ENCODE measurements around the gene COL13A1. TPM values are rescaled to one million over a fixed set of nuclear protein-coding genes. Genes with fewer than 3 reads are reported as not detected.

COL13A1 gene
- total and polyA plus RNA-seq, 2 experiments from 2014 or later, result 5.2 to 8.6 TPM

DNA sequence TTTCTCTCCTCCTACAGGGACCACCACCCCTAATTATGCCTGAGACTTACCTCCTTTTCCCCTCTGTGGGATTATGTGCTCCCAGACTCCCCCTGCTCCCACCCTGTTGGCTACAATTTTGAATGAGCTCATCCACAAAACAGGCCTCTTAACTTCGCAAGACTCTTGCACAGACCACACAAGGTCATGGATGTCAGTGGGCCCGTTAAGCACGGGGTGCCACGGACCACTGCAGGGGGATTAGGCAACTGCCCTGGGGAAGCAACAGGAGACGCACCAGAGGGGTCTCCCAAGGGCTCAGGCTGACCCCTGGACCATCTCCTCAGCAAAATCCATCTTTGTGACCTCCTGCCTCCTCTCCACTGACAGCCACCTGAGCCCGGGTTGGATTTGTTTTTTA lies 42.1 kb upstream of the COL13A1 start (continued):
- TF ChIP-seq ZNF331 (CRISPR knock-in tag; IDR thresholded peaks at IDR 0.05; ENCODE audit: low read depth), result no peak
- TF ChIP-seq, protein P1, sequence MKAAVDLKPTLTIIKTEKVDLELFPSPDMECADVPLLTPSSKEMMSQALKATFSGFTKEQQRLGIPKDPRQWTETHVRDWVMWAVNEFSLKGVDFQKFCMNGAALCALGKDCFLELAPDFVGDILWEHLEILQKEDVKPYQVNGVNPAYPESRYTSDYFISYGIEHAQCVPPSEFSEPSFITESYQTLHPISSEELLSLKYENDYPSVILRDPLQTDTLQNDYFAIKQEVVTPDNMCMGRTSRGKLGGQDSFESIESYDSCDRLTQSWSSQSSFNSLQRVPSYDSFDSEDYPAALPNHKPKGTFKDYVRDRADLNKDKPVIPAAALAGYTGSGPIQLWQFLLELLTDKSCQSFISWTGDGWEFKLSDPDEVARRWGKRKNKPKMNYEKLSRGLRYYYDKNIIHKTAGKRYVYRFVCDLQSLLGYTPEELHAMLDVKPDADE (IDR thresholded peaks at IDR 0.05), result no peak

DNA sequence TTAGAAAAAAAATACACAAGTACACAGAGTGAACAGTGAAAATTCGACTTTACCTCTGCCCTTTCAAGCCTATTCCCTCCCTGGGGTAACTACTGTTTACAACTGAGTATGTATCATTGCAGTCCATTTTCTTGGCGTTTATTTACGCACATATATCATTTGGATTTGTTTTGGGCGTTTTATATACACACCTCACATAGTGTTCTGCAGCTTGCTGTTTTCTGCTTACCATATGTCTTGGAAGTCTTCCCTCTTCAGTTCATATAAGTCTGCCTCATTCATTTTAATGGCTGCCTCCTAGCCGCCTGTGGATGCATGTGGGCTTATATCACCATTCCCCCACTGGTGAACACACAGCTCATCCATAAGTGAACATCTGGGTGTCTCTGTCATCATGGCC lies 41.6 kb upstream of the COL13A1 start:
- Mint-ChIP-seq H3K9me3 (no peaks in the 10 kb centered on the region), H3K27ac (no peak overlapping the region), H3K27me3 (ENCODE audit: insufficient read depth, low read depth, poor library complexity) (no peaks in the 10 kb centered on the region), H3K36me3 (ENCODE audit: low read depth) (no peaks in the 10 kb centered on the region), H3K4me1 (no peaks in the 10 kb centered on the region), H3K4me3 (no peak overlapping the region)
- Histone ChIP-seq H2AFZ (no peak overlapping the region), H3K27me3 (ENCODE audit: insufficient read depth) (no peaks in the 10 kb centered on the region), H3K27ac (ENCODE audit: low read depth) (no peak overlapping the region), H3K79me2 (replicated peaks; ENCODE audit: insufficient read depth) (no peaks in the 10 kb centered on the region), H3F3A (replicated peaks; ENCODE audit: low read depth) (no peaks in the 10 kb centered on the region), H3K4me1 (ENCODE audit: insufficient read depth) (no peaks in the 10 kb centered on the region), H3K4me3 (no peak overlapping the region), H3K9me2 (ENCODE audit: insufficient read depth) (no peaks in the 10 kb centered on the region), H3K36me3 (ENCODE audit: insufficient read depth) (no peaks in the 10 kb centered on the region), H4K20me1 (replicated peaks; ENCODE audit: insufficient read depth) (no peaks in the 10 kb centered on the region), H3K4me2 (no peak overlapping the region)
- no peak for ATAC-seq
- TF ChIP-seq ZNF114 (CRISPR knock-in tag; IDR thresholded peaks at IDR 0.05), result no peak
- no peak for DNase-seq (ENCODE audit: low spot score)

DNA sequence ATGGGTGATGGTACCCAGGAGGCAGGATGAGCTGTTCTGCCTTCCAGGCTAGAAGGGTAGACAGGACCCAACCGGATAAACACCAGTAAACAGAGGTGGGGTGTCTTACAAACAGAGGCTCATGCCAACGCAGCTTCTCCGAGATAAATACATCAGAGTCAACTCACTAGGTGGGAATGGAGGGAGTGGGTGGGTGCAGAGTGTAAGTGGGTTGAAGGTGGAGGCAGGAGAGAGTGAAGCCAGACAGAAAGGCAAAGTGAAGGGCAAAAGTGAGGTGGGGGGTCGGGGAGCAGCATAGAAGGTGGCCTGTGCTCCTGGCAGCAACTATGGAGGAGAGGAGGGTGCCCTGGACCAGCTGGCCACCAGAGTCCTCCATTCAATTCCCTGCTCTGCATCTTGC lies 40.4 kb upstream of the COL13A1 start:
- Mint-ChIP-seq H3K36me3 (ENCODE audit: low read depth) (no peaks in the 10 kb centered on the region), H3K4me3 (no peak overlapping the region), H3K27me3 (ENCODE audit: insufficient read depth, low read depth, poor library complexity) (no peaks in the 10 kb centered on the region), H3K27ac (no peak overlapping the region), H3K4me1 (no peaks in the 10 kb centered on the region), H3K9me3 (no peaks in the 10 kb centered on the region)
- Histone ChIP-seq H4K20me1 (replicated peaks; ENCODE audit: insufficient read depth) (no peaks in the 10 kb centered on the region), H3K4me3 (no peak overlapping the region), H3K27me3 (ENCODE audit: insufficient read depth) (no peaks in the 10 kb centered on the region), H3K79me2 (replicated peaks; ENCODE audit: insufficient read depth) (no peaks in the 10 kb centered on the region), H2AFZ (no peak overlapping the region), H3K36me3 (ENCODE audit: insufficient read depth) (no peaks in the 10 kb centered on the region), H3K9me2 (ENCODE audit: insufficient read depth) (no peaks in the 10 kb centered on the region), H3F3A (replicated peaks; ENCODE audit: low read depth) (no peaks in the 10 kb centered on the region), H3K4me1 (ENCODE audit: insufficient read depth) (no peaks in the 10 kb centered on the region), H3K4me2 (no peak overlapping the region), H3K27ac (ENCODE audit: low read depth) (no peak overlapping the region)
- DNase-seq (ENCODE audit: low spot score), result no peak
- ATAC-seq, result no peak
- TF ChIP-seq, protein P2, sequence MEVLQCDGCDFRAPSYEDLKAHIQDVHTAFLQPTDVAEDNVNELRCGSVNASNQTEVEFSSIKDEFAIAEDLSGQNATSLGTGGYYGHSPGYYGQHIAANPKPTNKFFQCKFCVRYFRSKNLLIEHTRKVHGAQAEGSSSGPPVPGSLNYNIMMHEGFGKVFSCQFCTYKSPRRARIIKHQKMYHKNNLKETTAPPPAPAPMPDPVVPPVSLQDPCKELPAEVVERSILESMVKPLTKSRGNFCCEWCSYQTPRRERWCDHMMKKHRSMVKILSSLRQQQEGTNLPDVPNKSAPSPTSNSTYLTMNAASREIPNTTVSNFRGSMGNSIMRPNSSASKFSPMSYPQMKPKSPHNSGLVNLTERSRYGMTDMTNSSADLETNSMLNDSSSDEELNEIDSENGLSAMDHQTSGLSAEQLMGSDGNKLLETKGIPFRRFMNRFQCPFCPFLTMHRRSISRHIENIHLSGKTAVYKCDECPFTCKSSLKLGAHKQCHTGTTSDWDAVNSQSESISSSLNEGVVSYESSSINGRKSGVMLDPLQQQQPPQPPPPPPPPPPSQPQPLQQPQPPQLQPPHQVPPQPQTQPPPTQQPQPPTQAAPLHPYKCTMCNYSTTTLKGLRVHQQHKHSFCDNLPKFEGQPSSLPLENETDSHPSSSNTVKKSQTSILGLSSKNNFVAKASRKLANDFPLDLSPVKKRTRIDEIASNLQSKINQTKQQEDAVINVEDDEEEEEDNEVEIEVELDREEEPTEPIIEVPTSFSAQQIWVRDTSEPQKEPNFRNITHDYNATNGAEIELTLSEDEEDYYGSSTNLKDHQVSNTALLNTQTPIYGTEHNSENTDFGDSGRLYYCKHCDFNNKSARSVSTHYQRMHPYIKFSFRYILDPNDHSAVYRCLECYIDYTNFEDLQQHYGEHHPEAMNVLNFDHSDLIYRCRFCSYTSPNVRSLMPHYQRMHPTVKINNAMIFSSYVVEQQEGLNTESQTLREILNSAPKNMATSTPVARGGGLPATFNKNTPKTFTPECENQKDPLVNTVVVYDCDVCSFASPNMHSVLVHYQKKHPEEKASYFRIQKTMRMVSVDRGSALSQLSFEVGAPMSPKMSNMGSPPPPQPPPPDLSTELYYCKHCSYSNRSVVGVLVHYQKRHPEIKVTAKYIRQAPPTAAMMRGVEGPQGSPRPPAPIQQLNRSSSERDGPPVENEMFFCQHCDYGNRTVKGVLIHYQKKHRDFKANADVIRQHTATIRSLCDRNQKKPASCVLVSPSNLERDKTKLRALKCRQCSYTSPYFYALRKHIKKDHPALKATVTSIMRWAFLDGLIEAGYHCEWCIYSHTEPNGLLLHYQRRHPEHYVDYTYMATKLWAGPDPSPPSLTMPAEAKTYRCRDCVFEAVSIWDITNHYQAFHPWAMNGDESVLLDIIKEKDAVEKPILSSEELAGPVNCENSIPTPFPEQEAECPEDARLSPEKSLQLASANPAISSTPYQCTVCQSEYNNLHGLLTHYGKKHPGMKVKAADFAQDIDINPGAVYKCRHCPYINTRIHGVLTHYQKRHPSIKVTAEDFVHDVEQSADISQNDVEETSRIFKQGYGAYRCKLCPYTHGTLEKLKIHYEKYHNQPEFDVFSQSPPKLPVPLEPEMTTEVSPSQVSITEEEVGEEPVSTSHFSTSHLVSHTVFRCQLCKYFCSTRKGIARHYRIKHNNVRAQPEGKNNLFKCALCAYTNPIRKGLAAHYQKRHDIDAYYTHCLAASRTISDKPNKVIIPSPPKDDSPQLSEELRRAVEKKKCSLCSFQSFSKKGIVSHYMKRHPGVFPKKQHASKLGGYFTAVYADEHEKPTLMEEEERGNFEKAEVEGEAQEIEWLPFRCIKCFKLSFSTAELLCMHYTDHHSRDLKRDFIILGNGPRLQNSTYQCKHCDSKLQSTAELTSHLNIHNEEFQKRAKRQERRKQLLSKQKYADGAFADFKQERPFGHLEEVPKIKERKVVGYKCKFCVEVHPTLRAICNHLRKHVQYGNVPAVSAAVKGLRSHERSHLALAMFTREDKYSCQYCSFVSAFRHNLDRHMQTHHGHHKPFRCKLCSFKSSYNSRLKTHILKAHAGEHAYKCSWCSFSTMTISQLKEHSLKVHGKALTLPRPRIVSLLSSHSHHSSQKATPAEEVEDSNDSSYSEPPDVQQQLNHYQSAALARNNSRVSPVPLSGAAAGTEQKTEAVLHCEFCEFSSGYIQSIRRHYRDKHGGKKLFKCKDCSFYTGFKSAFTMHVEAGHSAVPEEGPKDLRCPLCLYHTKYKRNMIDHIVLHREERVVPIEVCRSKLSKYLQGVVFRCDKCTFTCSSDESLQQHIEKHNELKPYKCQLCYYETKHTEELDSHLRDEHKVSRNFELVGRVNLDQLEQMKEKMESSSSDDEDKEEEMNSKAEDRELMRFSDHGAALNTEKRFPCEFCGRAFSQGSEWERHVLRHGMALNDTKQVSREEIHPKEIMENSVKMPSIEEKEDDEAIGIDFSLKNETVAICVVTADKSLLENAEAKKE (CRISPR knock-in tag; IDR thresholded peaks at IDR 0.05), result no peak
- TF ChIP-seq EZH2 (IDR thresholded peaks at IDR 0.05; ENCODE audit: low read depth, unreplicated experiment), result no peak
- no peak for TF ChIP-seq ZNF331 (CRISPR knock-in tag; IDR thresholded peaks at IDR 0.05; ENCODE audit: low read depth)
- TF ChIP-seq, protein P1 (IDR thresholded peaks at IDR 0.05), result no peak
- no peak for TF ChIP-seq NANOG (IDR thresholded peaks at IDR 0.05; ENCODE audit: borderline replicate concordance)
- no peak for TF ChIP-seq STAT1 (IDR thresholded peaks at IDR 0.05; ENCODE audit: unreplicated experiment)
- TF ChIP-seq, protein P3, sequence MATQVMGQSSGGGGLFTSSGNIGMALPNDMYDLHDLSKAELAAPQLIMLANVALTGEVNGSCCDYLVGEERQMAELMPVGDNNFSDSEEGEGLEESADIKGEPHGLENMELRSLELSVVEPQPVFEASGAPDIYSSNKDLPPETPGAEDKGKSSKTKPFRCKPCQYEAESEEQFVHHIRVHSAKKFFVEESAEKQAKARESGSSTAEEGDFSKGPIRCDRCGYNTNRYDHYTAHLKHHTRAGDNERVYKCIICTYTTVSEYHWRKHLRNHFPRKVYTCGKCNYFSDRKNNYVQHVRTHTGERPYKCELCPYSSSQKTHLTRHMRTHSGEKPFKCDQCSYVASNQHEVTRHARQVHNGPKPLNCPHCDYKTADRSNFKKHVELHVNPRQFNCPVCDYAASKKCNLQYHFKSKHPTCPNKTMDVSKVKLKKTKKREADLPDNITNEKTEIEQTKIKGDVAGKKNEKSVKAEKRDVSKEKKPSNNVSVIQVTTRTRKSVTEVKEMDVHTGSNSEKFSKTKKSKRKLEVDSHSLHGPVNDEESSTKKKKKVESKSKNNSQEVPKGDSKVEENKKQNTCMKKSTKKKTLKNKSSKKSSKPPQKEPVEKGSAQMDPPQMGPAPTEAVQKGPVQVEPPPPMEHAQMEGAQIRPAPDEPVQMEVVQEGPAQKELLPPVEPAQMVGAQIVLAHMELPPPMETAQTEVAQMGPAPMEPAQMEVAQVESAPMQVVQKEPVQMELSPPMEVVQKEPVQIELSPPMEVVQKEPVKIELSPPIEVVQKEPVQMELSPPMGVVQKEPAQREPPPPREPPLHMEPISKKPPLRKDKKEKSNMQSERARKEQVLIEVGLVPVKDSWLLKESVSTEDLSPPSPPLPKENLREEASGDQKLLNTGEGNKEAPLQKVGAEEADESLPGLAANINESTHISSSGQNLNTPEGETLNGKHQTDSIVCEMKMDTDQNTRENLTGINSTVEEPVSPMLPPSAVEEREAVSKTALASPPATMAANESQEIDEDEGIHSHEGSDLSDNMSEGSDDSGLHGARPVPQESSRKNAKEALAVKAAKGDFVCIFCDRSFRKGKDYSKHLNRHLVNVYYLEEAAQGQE (IDR thresholded peaks at IDR 0.05; ENCODE audit: unreplicated experiment), result no peak
- no peak for TF ChIP-seq JUNB (IDR thresholded peaks at IDR 0.05; ENCODE audit: unreplicated experiment)
